HG02885 (cell line): ENCODE measurements around the gene KRT38.
"Not testable (repeated sequence)": the region's sequence is repeated elsewhere in the genome, so short reads cannot be mapped to it uniquely, and the experiment has no call there.

Experiments
- ATAC-seq: cut with Tn5 transposase; IDR thresholded peaks from one replicate; pipeline ENCODE4 v1.9.1; 2021; ENCODE audit warnings: mild to moderate bottlenecking; ENCODE audit not compliant: unreplicated experiment, poor library complexity

Gene KRT38

DNA sequence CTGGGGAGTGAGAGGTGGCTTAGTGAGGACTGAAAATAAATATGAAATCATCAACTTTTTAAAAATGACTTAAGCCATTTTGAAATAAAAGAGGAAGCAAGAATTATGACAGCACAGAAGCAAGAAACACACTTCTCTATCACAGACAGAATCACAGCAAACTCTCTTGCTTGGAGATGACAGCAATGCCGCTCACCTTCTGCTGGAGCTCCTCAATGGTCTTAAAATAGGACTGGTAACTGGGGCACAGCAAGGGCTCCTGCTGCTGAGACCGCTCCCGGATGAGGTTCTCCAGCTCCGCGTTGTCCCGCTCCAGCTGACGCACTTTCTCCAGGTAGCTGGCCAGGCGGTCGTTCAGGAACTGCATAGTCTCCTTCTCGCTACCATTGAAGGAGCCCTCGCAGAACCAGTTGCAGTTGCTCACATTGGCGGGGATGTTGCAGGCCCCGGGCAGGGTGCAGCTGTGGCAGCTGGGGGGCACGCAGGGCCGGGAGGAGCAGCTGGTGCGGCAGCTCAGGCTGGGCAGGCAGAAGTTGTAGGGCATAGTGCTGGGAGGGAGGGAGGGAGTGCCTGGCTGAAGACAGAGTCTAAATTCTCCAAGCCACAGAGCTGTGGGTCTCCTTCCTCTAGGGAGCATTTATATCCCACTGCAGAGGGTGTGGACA is 43.7 kb downstream of the KRT38 start, which contains the start of gene KRT31:
TSS of gene KRT31 (minus strand) at position 613 of the 665 bp plus-strand sequence. CDS start at position 544, 69 bp downstream.
- ATAC-seq = no peak

- no peak for ATAC-seq
Observed at GRCh38 chr17:41396340-41396739, 44.4 kb downstream of the KRT38 start.

- ATAC-seq = no peak
Observed at GRCh38 chr17:41395611-41396010, 45.2 kb downstream of the KRT38 start.

DNA sequence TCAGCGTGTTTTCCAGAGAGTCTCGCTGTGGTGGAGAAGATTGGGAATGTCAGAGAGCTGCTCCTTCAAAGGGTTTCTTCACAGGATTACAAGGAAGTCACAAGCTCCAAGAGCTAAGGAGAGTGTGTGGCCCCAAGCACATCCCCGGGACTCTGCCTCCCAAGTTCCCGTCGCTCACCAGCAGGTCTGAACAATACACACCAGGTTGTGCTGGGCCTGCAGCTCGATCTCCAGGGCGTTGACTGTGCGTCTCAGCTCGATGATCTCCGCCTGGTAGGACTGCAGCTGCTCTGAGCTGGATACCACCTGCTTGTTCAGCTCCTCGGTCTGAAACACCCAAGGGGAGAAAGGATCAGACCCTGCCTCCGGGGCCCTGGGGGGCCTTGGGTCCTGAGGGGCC is 45.7 kb downstream of the KRT38 start:
- not testable (repeated sequence) for ATAC-seq

GRCh38 chr17:41394254-41394996 is 46.4 kb downstream of the KRT38 start:
- no peak for ATAC-seq

DNA sequence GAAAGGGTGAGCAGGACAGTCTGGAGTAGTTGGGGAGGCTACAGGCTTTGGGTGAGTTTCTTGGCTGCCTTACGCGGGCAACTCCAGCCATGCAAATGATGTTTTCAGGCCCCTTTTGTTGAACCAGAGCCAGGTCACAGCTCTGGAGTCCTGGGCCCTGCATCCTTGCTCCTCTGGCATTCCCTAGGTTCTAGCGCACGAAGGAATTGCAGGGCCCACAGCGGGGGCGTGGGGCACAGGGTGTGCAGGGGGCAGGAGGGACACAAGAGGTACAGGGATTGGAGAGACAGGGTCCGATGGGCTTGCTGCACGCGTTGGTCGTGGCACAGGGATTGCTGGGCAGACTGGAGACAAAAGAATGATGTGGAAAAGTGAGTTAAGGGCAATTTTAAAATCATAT is 47.0 kb downstream of the KRT38 start:
- no peak for ATAC-seq

- no peak for ATAC-seq
Observed at GRCh38 chr17:41393294-41393693, 47.5 kb downstream of the KRT38 start.

DNA sequence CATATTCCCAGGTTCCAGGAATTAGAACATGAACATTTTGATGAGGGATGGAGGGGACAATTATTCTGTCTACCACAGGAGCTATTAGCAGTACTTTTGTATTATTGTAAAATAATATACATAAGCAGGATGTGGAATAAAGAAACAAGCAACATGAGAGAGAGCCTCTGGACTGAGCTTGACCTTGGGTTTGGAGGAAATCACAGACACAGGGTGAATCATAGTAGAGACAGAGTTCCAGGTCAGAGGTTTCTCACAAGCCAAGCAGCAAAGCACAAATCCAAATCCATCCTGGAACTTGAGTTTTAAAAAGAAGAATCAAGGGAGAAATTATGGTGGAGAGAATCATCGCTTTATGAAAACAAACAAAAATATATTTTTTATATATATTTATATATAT is 48.5 kb downstream of the KRT38 start:
- ATAC-seq = no peak

GRCh38 chr17:41391535-41391934 is 49.2 kb downstream of the KRT38 start:
- no peak for ATAC-seq

DNA sequence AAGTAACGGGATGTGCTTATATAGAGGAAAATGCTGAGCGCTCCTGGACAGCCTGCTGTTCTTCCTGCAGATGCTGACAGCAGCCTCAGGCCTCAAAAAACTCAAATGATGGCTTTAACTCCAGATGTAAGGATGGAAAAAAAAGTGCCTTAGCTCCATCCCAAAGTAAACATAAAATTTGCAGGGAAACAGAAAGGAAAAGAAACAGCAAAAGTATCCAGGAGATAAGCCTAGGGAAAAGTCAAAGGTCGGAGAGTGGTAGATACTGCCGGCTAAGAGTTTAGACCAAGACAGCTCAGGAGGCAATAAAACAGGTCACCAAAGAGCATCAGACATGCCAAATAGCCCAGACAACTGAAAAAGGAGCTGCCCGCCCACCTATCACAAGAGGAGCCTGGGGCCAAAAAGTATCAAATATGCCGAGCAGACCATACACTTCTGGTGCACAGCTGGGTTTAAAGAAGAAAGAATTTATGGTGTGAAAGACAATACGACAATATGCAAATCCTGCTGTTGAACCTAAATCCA is 50.3 kb downstream of the KRT38 start:
- ATAC-seq = no peak

DNA sequence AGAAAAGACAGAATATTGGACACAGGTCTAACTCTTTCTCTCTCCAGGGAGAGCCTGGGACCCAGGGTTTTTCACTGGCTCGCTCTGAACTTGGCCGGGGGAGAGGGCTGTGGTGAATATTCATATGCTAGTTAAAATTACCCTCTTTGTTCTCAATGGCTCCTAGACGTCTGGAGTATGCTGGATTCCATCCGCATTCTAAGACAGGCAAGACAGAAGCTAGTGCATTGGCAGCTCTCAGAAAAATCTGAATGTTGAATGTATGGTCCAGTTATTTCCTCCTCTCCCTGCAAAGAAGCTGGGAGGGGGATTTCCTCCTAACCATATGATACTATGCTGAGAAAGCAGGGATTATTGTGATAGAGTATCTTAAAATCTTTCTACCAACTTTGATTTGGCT is 53.1 kb downstream of the KRT38 start:
- ATAC-seq = no peak

DNA sequence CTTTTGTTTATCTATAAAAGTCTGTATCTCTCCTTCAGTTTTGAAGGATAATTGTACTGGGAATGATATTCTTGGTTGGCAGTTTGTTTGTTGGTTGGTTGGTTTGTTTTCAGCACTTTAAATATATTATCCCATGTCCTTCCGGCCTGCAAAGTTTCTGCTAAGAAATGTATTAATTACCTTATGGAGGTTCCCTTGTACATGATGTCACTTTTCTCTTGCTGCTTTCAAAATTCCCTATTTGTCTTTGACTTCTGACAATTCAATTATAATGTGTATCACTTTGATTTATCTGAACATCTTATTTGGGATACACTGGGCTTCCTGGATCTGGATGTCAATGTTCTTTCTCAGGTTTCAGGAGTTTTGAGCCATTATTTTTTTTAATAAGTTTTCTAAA is 54.6 kb downstream of the KRT38 start:
- ATAC-seq = no peak
